Cardiac muscle cell (in vitro differentiated cells and primary cell): Measurements from ENCODE around the gene TMEM242. TPM values are rescaled to one million over a fixed set of nuclear protein-coding genes. Genes with fewer than 3 reads are reported as not detected.

ENCODE experiments used
- DNase-seq, 2 donors: peaks; one replicate each; pipeline versions ENCODE4 v3.0.0 to v3.0.0-alpha.2; 2010 to 2017; ENCODE audit warnings: low read depth in 1 of 2, low spot score in 1 of 2
- H3K27ac ChIP-seq: fragments of 200-600 bp; sonication (generic); 2 replicates; pipeline ENCODE4 v1.5.1; 2016
- H3K27me3 ChIP-seq: fragments of 200-600 bp; sonication (generic); 2 replicates; pipeline ENCODE4 v1.6.0; 2016; ENCODE audit warnings: control low read depth
- H3K36me3 ChIP-seq: fragments of 200-600 bp; sonication (generic); 2 replicates; pipeline ENCODE4 v1.5.1; 2016; ENCODE audit warnings: control low read depth
- H3K4me1 ChIP-seq: fragments of 200-600 bp; sonication (generic); 2 replicates; pipeline ENCODE4 v1.8.1; 2017; ENCODE audit warnings: low read depth, mild to moderate bottlenecking, mixed run types
- H3K4me3 ChIP-seq: fragments of 200-600 bp; sonication (generic); 2 replicates; pipeline ENCODE4 v1.5.1; 2016; ENCODE audit warnings: mild to moderate bottlenecking
- H3K9me3 ChIP-seq: fragments of 200-600 bp; sonication (generic); 2 replicates; pipeline ENCODE4 v1.5.1; 2017; ENCODE audit warnings: low read depth, mild to moderate bottlenecking, control low read depth
- polyA plus RNA-seq: library from polyadenylated mRNA; unstranded; fragments of >200 nt; fragmentation: Nextera tagmentation; extraction: Ambion mirVana; gene quantifications from 2 replicates; pipeline ENCODE4 v1.2.1, GENCODE V29; 2016
- total RNA-seq: library from RNA; depleted of rRNA; stranded (reverse); fragments of >200 nt; gene quantifications from 2 replicates; pipeline ENCODE4 v1.2.3, GENCODE V29; 2016
- TF ChIP-seq, protein P1 (sequence below): IDR thresholded peaks from 2 replicates; pipeline ENCODE4 v1.5.1; 2012; ENCODE audit warnings: low read depth, mild to moderate bottlenecking, low read length

The TMEM242 gene
- total and polyA plus RNA-seq, 2 experiments from 2014 or later = 6.3 to 19.0 TPM

DNA sequence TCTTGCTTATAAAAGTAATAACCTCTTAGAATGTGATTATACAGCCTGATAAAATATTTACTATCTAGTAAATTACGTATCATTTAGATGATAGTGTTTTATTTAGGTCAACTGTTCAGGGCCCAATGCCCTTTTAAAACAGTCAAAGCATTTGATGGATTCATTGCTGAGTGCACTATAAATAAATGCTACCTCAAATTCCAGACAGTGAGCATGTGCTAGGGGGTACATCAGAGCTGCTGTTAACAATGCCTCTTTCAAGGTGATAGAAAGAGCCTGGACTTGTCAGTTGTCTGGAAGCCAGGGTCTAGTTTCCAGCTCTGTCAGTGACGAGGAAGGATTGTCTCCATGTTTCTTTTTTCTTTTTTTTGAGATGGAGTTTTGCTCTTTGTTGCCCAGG is 7.5 kb upstream of the TMEM242 start:
- H3K9me3 ChIP-seq = no peaks in the 10 kb centered on the region
- TF ChIP-seq, protein P1, sequence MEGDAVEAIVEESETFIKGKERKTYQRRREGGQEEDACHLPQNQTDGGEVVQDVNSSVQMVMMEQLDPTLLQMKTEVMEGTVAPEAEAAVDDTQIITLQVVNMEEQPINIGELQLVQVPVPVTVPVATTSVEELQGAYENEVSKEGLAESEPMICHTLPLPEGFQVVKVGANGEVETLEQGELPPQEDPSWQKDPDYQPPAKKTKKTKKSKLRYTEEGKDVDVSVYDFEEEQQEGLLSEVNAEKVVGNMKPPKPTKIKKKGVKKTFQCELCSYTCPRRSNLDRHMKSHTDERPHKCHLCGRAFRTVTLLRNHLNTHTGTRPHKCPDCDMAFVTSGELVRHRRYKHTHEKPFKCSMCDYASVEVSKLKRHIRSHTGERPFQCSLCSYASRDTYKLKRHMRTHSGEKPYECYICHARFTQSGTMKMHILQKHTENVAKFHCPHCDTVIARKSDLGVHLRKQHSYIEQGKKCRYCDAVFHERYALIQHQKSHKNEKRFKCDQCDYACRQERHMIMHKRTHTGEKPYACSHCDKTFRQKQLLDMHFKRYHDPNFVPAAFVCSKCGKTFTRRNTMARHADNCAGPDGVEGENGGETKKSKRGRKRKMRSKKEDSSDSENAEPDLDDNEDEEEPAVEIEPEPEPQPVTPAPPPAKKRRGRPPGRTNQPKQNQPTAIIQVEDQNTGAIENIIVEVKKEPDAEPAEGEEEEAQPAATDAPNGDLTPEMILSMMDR = no peak
- no peak overlapping the region for H3K27ac ChIP-seq
- peaks cover 9% of the 10 kb centered on the region for H3K4me1 ChIP-seq
- peaks cover 4% of the 10 kb centered on the region for H3K27me3 ChIP-seq
- no peak overlapping the region for H3K4me3 ChIP-seq
- DNase-seq = no peak
- H3K36me3 ChIP-seq = no peaks in the 10 kb centered on the region

DNA sequence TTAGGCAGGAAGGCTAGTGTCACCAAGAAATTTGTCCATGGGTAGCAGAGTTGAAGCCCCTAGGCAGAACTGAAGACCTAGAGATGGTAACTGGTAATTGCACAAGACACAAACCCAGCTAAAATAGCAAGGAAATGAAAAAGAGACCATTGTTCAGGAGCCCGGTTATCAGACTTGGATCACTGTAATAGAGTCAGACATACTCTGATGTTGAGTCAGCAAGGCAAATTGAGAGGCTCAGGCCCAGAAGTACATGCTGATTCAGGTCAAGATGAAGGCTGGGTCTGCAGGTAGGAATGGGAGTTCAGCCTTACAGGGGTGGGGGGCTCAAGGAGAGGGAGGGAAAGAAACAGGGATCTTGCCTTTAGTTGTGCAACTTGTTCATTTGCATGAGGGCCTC is 6.5 kb upstream of the TMEM242 start:
- no peaks in the 10 kb centered on the region for H3K36me3 ChIP-seq
- peaks cover 9% of the 10 kb centered on the region for H3K4me1 ChIP-seq
- no peak overlapping the region for H3K4me3 ChIP-seq
- peak in 1 of 2 donors; percentile 66 for DNase-seq
- TF ChIP-seq, protein P1 = no peak
- H3K27ac ChIP-seq = no peak overlapping the region
- no peaks in the 10 kb centered on the region for H3K9me3 ChIP-seq
- H3K27me3 ChIP-seq = peaks cover 4% of the 10 kb centered on the region

DNA sequence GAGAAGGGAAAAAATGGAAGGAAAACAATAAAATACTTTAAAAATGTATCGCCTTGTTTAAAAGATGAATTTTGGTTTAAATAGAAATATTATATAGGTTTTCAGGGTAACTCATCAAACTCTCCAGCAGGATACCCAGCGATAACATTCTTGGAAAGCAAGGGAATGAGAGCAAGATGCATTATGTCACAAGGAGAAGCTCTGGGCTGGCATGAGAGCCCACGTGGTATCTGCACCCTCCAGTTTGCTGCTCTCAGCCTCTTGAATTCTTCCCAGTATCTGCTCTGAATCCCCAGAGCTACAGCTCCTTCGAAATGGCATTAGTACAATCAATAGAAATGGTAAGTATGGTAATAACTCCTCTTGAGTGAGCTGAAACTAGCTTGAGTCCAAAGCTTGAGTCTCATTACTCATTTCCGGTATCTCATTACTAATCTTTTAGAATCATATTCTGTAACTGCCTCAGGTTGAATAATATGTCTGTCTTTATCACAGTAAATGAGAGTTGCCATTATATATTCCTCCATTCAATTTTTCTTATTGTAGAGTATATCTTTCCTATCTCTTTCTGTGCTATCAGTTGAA is 4.9 kb upstream of the TMEM242 start:
- H3K27me3 ChIP-seq = peaks cover 4% of the 10 kb centered on the region
- DNase-seq = no peak
- TF ChIP-seq, protein P1 = no peak

DNA sequence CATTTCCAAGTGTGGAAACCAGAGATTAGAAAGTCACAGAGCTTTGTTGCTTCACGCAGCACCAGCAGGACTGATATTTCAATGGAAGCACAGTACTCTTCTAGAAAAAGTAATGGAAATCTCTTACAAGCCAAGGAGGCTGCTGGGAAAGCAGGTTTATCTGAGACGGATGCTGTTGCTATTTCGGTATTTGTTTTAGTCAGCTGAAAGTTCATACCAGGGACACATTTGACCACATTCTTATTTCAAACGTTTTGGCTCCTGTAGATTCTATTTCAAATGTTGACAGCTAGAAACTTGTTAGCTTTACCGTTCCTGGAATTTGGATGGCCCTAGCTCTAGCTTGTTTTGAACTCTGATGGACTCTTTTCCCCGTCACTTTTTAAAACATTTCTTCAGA is 3.7 kb upstream of the TMEM242 start:
- Histone ChIP-seq H3K4me1 (peaks cover 11% of the 10 kb centered on the region), H3K27me3 (no peaks in the 10 kb centered on the region)
- DNase-seq = peak in 1 of 2 donors; percentile 87

More for the DNA sequence above, 4.9 kb upstream of the TMEM242 start:
- peaks cover 9% of the 10 kb centered on the region for H3K4me1 ChIP-seq
- no peaks in the 10 kb centered on the region for H3K9me3 ChIP-seq
- H3K27ac ChIP-seq = no peak overlapping the region
- H3K36me3 ChIP-seq = no peaks in the 10 kb centered on the region
- no peak overlapping the region for H3K4me3 ChIP-seq

DNA sequence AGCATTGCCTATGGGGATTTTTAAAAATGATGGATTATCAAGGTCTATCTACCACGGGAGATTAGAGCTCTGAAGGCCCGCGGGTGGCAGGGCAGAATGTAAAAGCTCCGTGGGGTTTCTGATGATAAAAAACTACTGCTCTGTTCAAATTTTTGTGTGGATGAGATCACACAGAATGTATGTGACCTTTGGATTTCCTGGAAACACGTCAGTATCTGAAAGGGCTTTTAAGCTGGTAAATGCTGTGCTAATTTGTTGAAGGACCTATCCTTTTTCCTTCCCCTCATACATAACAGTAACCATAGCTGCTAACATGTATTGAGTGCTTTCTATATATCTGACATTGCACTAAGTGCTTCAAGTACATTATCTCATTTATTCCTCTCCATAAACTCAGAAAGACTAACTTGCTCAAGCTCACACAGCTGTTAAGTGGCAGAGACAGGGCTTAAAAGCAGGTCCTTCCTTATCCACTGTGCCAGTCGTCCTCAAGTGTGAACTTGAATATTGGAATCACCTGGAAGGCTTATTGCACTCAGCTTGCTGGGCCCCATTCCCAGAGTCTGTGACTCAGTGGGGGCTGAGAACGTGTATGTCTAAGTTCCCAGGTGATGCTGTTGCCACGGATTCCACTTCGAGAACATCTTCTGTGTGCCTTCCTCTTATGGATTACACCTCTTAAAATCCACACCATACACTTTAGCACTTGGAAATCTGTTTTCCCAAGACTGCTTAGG is 1.9 kb upstream of the TMEM242 start:
- no peaks in the 10 kb centered on the region for H3K9me3 ChIP-seq
- H3K36me3 ChIP-seq = no peaks in the 10 kb centered on the region
- DNase-seq = peak in 1 of 2 donors; percentile 39
- H3K27ac ChIP-seq = no peak overlapping the region
- H3K4me1 ChIP-seq = peaks cover 11% of the 10 kb centered on the region
- H3K4me3 ChIP-seq = no peak overlapping the region
- no peaks in the 10 kb centered on the region for H3K27me3 ChIP-seq
- TF ChIP-seq, protein P1 = no peak

More for the DNA sequence above, 3.7 kb upstream of the TMEM242 start:
- no peaks in the 10 kb centered on the region for H3K9me3 ChIP-seq
- H3K4me3 ChIP-seq = no peak overlapping the region
- peak overlapping the region; percentile 20 for H3K27ac ChIP-seq
- TF ChIP-seq, protein P1 = no peak
- no peaks in the 10 kb centered on the region for H3K36me3 ChIP-seq
